Measurements from ENCODE around the gene ASS1.

DNA sequence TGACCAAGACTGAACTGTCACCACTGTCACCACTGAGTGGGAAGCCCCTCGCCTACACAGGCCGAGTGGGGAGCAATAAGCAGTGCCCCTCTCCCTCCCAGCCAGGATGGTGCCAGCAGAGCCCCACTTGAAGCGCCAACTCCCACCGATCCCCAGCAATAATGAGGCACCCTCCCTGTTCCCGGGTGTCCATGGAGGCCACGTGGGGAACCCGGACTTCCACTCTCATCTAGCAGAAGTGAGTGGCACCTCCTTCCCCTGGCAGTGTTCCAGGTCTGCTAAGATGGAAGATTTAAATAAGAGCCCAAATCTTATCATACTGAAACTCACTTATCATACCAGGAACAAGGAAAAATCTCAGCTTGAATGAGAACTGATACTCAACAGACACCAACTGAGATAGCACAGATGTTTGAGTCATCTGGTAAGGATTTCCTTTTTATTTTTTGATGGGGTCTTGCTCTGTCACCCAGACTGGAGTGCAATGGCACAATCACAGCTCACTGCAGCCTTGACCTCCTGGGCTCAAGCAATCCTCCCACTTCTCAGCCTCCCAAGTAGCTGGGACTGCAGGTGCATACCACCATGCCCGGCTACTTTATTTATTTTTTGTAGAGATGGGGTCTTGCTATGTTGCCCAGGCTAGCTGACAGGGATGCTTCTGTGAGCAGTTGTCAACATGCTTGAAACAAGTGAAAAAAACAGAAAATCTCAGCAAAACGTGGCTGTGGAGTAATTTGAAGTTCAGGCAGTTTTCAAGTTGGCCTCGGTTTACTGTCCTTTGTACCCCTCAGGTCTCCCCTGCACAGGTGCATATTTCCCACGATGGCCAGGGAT is 29.6 kb upstream of the ASS1 start:
- TF ChIP-seq, protein P1, sequence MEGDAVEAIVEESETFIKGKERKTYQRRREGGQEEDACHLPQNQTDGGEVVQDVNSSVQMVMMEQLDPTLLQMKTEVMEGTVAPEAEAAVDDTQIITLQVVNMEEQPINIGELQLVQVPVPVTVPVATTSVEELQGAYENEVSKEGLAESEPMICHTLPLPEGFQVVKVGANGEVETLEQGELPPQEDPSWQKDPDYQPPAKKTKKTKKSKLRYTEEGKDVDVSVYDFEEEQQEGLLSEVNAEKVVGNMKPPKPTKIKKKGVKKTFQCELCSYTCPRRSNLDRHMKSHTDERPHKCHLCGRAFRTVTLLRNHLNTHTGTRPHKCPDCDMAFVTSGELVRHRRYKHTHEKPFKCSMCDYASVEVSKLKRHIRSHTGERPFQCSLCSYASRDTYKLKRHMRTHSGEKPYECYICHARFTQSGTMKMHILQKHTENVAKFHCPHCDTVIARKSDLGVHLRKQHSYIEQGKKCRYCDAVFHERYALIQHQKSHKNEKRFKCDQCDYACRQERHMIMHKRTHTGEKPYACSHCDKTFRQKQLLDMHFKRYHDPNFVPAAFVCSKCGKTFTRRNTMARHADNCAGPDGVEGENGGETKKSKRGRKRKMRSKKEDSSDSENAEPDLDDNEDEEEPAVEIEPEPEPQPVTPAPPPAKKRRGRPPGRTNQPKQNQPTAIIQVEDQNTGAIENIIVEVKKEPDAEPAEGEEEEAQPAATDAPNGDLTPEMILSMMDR (tag by site-specific recombination; IDR thresholded peaks at IDR 0.05) = no peak
- TF ChIP-seq ZNF518A (tag by site-specific recombination; conservative IDR thresholded peaks at IDR 0.05; ENCODE audit: low read depth) = no peak
- no peak for TF ChIP-seq YY1 (tag by site-specific recombination; IDR thresholded peaks at IDR 0.05)
- no peak for TF ChIP-seq ZNF621 (tag by site-specific recombination; IDR thresholded peaks at IDR 0.05)
- TF ChIP-seq WT1 (tag by site-specific recombination; IDR thresholded peaks at IDR 0.05) = no peak
- TF ChIP-seq ZNF133 (tag by site-specific recombination; IDR thresholded peaks at IDR 0.05) = no peak
- TF ChIP-seq, protein P2, sequence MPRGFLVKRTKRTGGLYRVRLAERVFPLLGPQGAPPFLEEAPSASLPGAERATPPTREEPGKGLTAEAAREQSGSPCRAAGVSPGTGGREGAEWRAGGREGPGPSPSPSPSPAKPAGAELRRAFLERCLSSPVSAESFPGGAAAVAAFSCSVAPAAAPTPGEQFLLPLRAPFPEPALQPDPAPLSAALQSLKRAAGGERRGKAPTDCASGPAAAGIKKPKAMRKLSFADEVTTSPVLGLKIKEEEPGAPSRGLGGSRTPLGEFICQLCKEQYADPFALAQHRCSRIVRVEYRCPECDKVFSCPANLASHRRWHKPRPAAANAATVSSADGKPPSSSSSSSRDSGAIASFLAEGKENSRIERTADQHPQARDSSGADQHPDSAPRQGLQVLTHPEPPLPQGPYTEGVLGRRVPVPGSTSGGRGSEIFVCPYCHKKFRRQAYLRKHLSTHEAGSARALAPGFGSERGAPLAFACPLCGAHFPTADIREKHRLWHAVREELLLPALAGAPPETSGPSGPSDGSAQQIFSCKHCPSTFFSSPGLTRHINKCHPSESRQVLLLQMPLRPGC (tag by site-specific recombination; IDR thresholded peaks at IDR 0.05) = no peak
- TF ChIP-seq, protein P3, sequence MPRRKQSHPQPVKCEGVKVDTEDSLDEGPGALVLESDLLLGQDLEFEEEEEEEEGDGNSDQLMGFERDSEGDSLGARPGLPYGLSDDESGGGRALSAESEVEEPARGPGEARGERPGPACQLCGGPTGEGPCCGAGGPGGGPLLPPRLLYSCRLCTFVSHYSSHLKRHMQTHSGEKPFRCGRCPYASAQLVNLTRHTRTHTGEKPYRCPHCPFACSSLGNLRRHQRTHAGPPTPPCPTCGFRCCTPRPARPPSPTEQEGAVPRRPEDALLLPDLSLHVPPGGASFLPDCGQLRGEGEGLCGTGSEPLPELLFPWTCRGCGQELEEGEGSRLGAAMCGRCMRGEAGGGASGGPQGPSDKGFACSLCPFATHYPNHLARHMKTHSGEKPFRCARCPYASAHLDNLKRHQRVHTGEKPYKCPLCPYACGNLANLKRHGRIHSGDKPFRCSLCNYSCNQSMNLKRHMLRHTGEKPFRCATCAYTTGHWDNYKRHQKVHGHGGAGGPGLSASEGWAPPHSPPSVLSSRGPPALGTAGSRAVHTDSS (tag by site-specific recombination; IDR thresholded peaks at IDR 0.05) = no peak
- TF ChIP-seq GLIS2 (tag by site-specific recombination; IDR thresholded peaks at IDR 0.05) = no peak
- no peak for TF ChIP-seq ZNF292 (tag by site-specific recombination; IDR thresholded peaks at IDR 0.05; ENCODE audit: borderline replicate concordance, low read depth)
